Vagina (tissue), 2 donors: Measurements from ENCODE around the gene GSG1. TPM values are rescaled to one million over a fixed set of nuclear protein-coding genes. Genes with fewer than 3 reads are reported as not detected.
"Not testable (repeated sequence)": the region's sequence is repeated elsewhere in the genome, so short reads cannot be mapped to it uniquely, and the experiment has no call there.

Experiments used
- DNase-seq, 2 donors: peaks; one replicate each; pipeline ENCODE4 v3.0.0-alpha.2; 2017; ENCODE audit errors: extremely low spot score in 2 of 2
- H3K27ac ChIP-seq: fragments of 200-600 bp; sonication (generic); one replicate; pipeline ENCODE4 v1.5.1; 2019
- H3K27me3 ChIP-seq: fragments of 200-600 bp; sonication (generic); one replicate; pipeline ENCODE4 v1.5.1; 2019
- H3K36me3 ChIP-seq, 2 donors: fragments of 200-600 bp; sonication (generic); one replicate each; pipeline ENCODE4 v1.5.1; 2017 to 2019
- H3K4me1 ChIP-seq: fragments of 200-600 bp; sonication (generic); one replicate; pipeline ENCODE4 v1.5.1; 2019
- H3K4me3 ChIP-seq, 2 donors: fragments of 200-600 bp; sonication (generic); 1 replicate in 1 of 2; 2 replicates in 1 of 2; pipeline ENCODE4 v1.5.1; 2016 to 2019
- H3K9me3 ChIP-seq: fragments of 200-600 bp; sonication (generic); one replicate; pipeline ENCODE4 v1.5.1; 2019
- POLR2A ChIP-seq, 2 donors: fragments of 450-650 bp; IDR thresholded peaks; one replicate each; pipeline ENCODE4 v1.6.1; 2017; ENCODE audit warnings: antibody characterized with exemption in 2 of 2, mild to moderate bottlenecking in 2 of 2, moderate library complexity in 2 of 2
- POLR2AphosphoS5 ChIP-seq, 2 donors: sonication (generic); formaldehyde crosslinking; IDR thresholded peaks; one replicate each; pipeline ENCODE4 v1.9.0; 2017; ENCODE audit warnings: antibody characterized with exemption in 2 of 2, mild to moderate bottlenecking in 2 of 2, low read depth in 1 of 2; ENCODE audit not compliant: insufficient read depth in 1 of 2
- intact Hi-C: fragments of 100-400 bp; cut with DNase I; formaldehyde crosslinking; loops from one replicate; pipeline ENCODE4 v1.15.1; 2023
- total RNA-seq: library from RNA; depleted of rRNA; stranded (reverse); fragments of >200 nt; gene quantifications from one replicate; pipeline ENCODE4 v1.2.3, GENCODE V29; 2016
- TF ChIP-seq, protein P1 (sequence below), 3 experiments: fragments of 450-650 bp in 2 of 3; fragments of 200-600 bp in 1 of 3; sonication (generic) in 1 of 3; IDR thresholded peaks; one replicate each; pipeline ENCODE4 v1.5.1; 2017 to 2019; ENCODE audit warnings: antibody characterized with exemption in 3 of 3, mild to moderate bottlenecking in 2 of 3, moderate library complexity in 2 of 3

GSG1 gene
- total RNA-seq, 1 donor from 2014 or later = not detected

DNA sequence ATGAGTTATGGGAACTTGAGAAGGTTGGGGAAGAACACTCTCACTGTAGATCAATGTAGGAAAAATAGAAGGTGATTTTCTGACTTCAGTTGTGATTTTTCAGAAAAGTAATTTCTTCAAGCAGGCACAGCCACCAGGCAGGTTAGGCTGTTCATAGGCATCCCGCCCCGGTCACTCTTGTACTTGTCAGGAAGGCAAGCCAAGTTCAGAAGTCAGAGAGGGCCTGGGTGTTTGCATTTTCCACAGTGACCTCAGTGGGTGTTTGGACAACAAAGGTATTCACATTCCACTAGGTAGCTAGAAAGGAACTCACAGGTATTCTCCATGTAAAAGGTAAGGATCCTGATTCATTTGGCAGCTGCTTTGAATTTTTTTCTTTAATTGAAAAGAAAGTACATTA is 62.2 kb downstream of the GSG1 start:
- H3K36me3 ChIP-seq = no peaks in the 10 kb centered on the region
- H3K27ac ChIP-seq = no peak overlapping the region
- intact Hi-C loops = no loop called here
- no peak for DNase-seq
- H3K27me3 ChIP-seq = no peaks in the 10 kb centered on the region
- no peak overlapping the region for H3K4me3 ChIP-seq
- no peak for TF ChIP-seq POLR2A (IDR thresholded peaks at IDR 0.05)
- TF ChIP-seq POLR2AphosphoS5 (IDR thresholded peaks at IDR 0.05; ENCODE audit: insufficient read depth in 1 of 2, low read depth in 1 of 2) = no peak
- TF ChIP-seq, protein P1, sequence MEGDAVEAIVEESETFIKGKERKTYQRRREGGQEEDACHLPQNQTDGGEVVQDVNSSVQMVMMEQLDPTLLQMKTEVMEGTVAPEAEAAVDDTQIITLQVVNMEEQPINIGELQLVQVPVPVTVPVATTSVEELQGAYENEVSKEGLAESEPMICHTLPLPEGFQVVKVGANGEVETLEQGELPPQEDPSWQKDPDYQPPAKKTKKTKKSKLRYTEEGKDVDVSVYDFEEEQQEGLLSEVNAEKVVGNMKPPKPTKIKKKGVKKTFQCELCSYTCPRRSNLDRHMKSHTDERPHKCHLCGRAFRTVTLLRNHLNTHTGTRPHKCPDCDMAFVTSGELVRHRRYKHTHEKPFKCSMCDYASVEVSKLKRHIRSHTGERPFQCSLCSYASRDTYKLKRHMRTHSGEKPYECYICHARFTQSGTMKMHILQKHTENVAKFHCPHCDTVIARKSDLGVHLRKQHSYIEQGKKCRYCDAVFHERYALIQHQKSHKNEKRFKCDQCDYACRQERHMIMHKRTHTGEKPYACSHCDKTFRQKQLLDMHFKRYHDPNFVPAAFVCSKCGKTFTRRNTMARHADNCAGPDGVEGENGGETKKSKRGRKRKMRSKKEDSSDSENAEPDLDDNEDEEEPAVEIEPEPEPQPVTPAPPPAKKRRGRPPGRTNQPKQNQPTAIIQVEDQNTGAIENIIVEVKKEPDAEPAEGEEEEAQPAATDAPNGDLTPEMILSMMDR (IDR thresholded peaks at IDR 0.05) = no peak
- H3K9me3 ChIP-seq = no peaks in the 10 kb centered on the region
- peaks cover 30% of the 10 kb centered on the region for H3K4me1 ChIP-seq

DNA sequence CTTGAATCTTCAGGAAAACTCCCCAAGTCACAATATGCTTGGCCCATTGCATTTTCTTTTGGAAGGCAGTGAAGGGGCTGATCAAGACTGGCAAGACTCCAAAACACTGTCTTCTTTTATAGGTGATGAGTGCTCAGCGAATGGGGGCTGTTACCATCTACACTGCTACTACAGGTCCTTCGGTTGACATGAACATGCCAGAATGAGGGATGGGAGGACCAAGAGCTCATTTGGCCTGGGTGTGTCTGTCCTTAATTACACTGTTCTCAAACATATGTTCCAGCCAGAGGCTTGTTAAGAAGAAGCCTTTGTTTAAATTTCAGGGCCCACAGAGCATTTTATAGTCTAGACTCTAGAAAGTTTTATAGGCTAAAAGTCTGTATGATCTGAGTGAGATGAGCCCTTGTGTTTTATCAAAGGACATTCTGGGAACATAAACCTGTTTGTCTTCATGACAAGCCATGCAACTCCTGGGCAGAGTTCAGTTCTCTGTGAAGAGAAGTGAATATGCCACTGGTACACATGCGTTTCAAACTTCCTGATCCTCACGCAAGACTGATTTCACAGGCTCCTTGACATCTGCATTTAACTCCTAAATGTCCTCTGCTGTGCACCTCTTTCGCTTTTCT is 64.0 kb downstream of the GSG1 start:
- Histone ChIP-seq H3K4me1 (peaks cover 19% of the 10 kb centered on the region), H3K4me3 (no peak overlapping the region), H3K36me3 (no peaks in the 10 kb centered on the region), H3K9me3 (no peaks in the 10 kb centered on the region), H3K27ac (no peak overlapping the region), H3K27me3 (no peaks in the 10 kb centered on the region)
- DNase-seq = no peak
- intact Hi-C loops = no loop called here
- TF ChIP-seq POLR2AphosphoS5 (IDR thresholded peaks at IDR 0.05; ENCODE audit: insufficient read depth in 1 of 2, low read depth in 1 of 2) = peak in 1 of 2 donors; percentile 12
- TF ChIP-seq, protein P1 (IDR thresholded peaks at IDR 0.05) = no peak

DNA sequence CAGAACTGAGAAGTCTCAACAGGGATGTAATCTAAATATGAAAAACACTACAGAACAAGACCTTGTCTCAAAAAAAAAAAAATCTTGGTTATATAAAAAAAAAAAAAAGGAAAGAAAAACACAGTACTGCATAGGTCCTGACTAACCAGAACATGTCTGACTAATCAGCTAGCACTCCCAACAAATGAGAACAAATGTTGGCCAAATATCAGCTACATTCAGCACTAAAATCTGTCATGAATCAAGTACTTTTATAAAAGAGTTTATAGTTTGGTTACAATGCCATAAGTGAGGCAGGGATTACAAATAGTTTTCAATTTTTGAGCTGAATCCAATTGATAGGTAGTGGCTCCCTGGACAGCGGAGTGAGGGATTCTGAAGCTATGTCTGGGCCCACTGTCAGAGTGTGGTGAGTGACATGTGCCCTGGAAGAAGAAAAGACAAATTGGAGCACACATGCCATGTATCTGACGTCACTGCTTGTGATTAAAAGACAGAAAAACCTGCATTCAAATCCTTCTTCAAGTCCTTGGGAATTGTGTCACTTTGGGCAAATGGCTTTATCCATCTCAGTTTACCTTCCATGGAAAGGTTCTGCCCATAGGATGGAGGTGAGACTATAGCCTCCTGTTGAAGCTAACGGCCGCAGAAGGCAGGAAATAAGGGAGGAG is 64.8 kb downstream of the GSG1 start:
- H3K9me3 ChIP-seq = no peaks in the 10 kb centered on the region
- DNase-seq = no peak
- H3K36me3 ChIP-seq = no peaks in the 10 kb centered on the region
- no peaks in the 10 kb centered on the region for H3K27me3 ChIP-seq
- H3K27ac ChIP-seq = no peak overlapping the region
- H3K4me3 ChIP-seq = no peak overlapping the region
- TF ChIP-seq, protein P1 (IDR thresholded peaks at IDR 0.05) = no peak
- TF ChIP-seq POLR2AphosphoS5 (IDR thresholded peaks at IDR 0.05; ENCODE audit: insufficient read depth in 1 of 2, low read depth in 1 of 2) (no peak), POLR2A (IDR thresholded peaks at IDR 0.05) (no peak)
- H3K4me1 ChIP-seq = peaks cover 19% of the 10 kb centered on the region
- intact Hi-C loops = no loop called here

DNA sequence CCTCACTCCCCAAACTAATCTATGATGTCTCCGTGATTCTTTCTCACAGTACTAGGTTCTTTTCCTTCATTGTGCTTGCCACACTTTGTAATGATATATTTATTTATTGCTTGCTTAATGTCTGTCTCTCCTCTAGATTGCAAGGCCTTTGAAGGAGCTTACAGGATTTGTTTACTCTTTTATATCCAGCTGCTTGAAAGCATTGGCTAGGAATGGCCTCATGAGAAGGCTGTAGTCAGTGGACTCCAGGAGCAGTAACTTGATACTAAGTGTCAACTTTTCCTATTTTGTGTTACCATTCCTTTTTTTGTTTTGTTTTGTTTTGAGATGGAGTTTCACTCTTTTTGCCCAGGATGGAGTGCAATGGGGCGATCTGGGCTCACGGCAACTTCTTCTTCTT is 66.6 kb downstream of the GSG1 start:
- DNase-seq = no peak
- intact Hi-C loops = no loop called here
- peaks cover 19% of the 10 kb centered on the region for H3K4me1 ChIP-seq
- no peaks in the 10 kb centered on the region for H3K9me3 ChIP-seq
- H3K27me3 ChIP-seq = no peaks in the 10 kb centered on the region
- no peak overlapping the region for H3K4me3 ChIP-seq
- no peaks in the 10 kb centered on the region for H3K36me3 ChIP-seq
- TF ChIP-seq POLR2AphosphoS5 (IDR thresholded peaks at IDR 0.05; ENCODE audit: insufficient read depth in 1 of 2, low read depth in 1 of 2) (no peak), POLR2A (IDR thresholded peaks at IDR 0.05) (no peak)
- TF ChIP-seq, protein P1 (IDR thresholded peaks at IDR 0.05) = no peak
- H3K27ac ChIP-seq = no peak overlapping the region

DNA sequence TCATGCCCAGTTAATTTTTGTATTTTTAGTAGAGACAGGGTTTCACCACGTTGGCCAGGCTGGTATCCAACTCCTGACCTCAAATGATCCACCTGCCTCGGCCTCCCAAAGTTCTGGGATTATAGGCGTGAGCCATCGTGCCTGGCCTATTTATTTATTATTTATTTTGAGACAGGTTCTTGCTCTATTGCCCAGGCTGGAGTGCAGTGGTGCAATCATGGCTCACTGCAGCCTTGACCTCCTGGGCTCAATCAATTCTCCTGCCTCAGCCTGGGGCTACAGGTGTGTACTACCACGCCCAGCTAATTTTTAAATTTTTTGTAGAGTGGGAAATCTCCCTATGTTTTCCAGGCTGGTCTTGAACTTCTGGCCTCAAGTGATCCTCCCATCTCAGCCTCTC is 68.1 kb downstream of the GSG1 start:
- H3K36me3 ChIP-seq, H3K9me3 ChIP-seq, intact Hi-C loops, H3K27ac ChIP-seq, H3K4me3 ChIP-seq, H3K27me3 ChIP-seq, DNase-seq: not testable (repeated sequence)
- peaks cover 19% of the 10 kb centered on the region for H3K4me1 ChIP-seq

Other genes with a start within 250 kb of the GSG1 start
- gene GPRC5A, start 212.1 kb downstream of the GSG1 start, total RNA-seq = 26.8 TPM
- gene GPRC5D, start 151.5 kb downstream of the GSG1 start, total RNA-seq = not detected
- 47.6 TPM for gene HEBP1, start 103.4 kb downstream of the GSG1 start, total RNA-seq
- 11.0 TPM for gene FAM234B, start 59.3 kb downstream of the GSG1 start, total RNA-seq
- gene EMP1, start 93.1 kb upstream of the GSG1 start, total RNA-seq = 675 TPM